Lung (tissue), 12 donors: ENCODE measurements around the gene PIWIL1. TPM values are rescaled to one million over a fixed set of nuclear protein-coding genes. Genes with fewer than 3 reads are reported as not detected.

Source experiments
- ATAC-seq: fragments of 200-7000 bp; cut with Tn5 transposase; one replicate; pipeline ENCODE4 v1.9.1; 2020; ENCODE audit warnings: moderate number of reproducible peaks; ENCODE audit not compliant: insufficient read depth, low FRiP score
- DNase-seq, 3 donors: peaks; one replicate each; pipeline ENCODE4 v3.0.0-alpha.2; 2013 to 2017
- H3K27ac ChIP-seq, 2 donors: one replicate each; pipeline ENCODE4 v1.5.1; 2013; ENCODE audit warnings: mild to moderate bottlenecking in 2 of 2, moderate library complexity in 2 of 2, control low read depth in 1 of 2, inconsistent platforms in 1 of 2, low read depth in 1 of 2, low read length in 1 of 2
- H3K27me3 ChIP-seq, 3 donors: one replicate each; pipeline ENCODE4 v1.5.1; 2013; ENCODE audit warnings: low read length in 2 of 3; ENCODE audit not compliant: control insufficient read depth in 3 of 3, insufficient read depth in 3 of 3
- H3K36me3 ChIP-seq, 4 donors: one replicate each; pipeline ENCODE4 v1.5.1; 2013; ENCODE audit warnings: low read length in 4 of 4, mild to moderate bottlenecking in 1 of 4, moderate library complexity in 1 of 4; ENCODE audit not compliant: control insufficient read depth in 4 of 4, insufficient read depth in 4 of 4
- H3K4me1 ChIP-seq, 5 donors: one replicate each; pipeline ENCODE4 v1.5.1; 2013; ENCODE audit warnings: low read length in 5 of 5, mild to moderate bottlenecking in 2 of 5, moderate library complexity in 1 of 5; ENCODE audit not compliant: control insufficient read depth in 5 of 5, insufficient read depth in 5 of 5
- H3K4me3 ChIP-seq: one replicate; pipeline ENCODE4 v1.5.1; 2013; ENCODE audit warnings: mild to moderate bottlenecking, control low read depth, moderate library complexity
- H3K9ac ChIP-seq, 2 donors: one replicate each; pipeline ENCODE4 v1.5.1; 2013; ENCODE audit warnings: low read length in 2 of 2, control low read depth in 1 of 2; ENCODE audit not compliant: insufficient read depth in 1 of 2
- H3K9me3 ChIP-seq, 4 donors: one replicate each; pipeline ENCODE4 v1.5.1; 2013; ENCODE audit warnings: low read length in 3 of 4, mild to moderate bottlenecking in 1 of 4, moderate library complexity in 1 of 4; ENCODE audit not compliant: control insufficient read depth in 4 of 4, insufficient read depth in 3 of 4
- WGBS, 2 donors: extraction: QIAGEN DNeasy Blood & Tissue Kit; methylation state at CpG; one replicate each; pipeline ENCODE4 v1.1.7; 2013; 5-methylcytosine and 5-hydroxymethylcytosine counted together
- polyA plus RNA-seq, 2 donors: library from polyadenylated mRNA; stranded (reverse); fragments of 200-250 nt; gene quantifications; one replicate each; pipeline ENCODE4 v1.2.1, GENCODE V29; 2013
- total RNA-seq, 2 donors: library from RNA; depleted of rRNA in 1 of 2; stranded (reverse); fragments of >200 nt in 1 of 2; gene quantifications; one replicate each; pipeline ENCODE4 v1.2.1, GENCODE V29; 2014 to 2021
- TF ChIP-seq, protein P1 (sequence below): IDR thresholded peaks from 2 replicates; pipeline ENCODE4 v1.5.1; 2012; ENCODE audit warnings: mild to moderate bottlenecking; ENCODE audit errors: control extremely low read depth, extremely low read depth
- donor health status: control.
- donor health status: control.
- donor health status: Bipolar disorder and iron deficiency.
- donor health status: healthy.
- donor health status: DM: yes; HTN: yes; CAD: no.

Gene PIWIL1
- total and polyA plus RNA-seq, 4 donors = not detected

DNA sequence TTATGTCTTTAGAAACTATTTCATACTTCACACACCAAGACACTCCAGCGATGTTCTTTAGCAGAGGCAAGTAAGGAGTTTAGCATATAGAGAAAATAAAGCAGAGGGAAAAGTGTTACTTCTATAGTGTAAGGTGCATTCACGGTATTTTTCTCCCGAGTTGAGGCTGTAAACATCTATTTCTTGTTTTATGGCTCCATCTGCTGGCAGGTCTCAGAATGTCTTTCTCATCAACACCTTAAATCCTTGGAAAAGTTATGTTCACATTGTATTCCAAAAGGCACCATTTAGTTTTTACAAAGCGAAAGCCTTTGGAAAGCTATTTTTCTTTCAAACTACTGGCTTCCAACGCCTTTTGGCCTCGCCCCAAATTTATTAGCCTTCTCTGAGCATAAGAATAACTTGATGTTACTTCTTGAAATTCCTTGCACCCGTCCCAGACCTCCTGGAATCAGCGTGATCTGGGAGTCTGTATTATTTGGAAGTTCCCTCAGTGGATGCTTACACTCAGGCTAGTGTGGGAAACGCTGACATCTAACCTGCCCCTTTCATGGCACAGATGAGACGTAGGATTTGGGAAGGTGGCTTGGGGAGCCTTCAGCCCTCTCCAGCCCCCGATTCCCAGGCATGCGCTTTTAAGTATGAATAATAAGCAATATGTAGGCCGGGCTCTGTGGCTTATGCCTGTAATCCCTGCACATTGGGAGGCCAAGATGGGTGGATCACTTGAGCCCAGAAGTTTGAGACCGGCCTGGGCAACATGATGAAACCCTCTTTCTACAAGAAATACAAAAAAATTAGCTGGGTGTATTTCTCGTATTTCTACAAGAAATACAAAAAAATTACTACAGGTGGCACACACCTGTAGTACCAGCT lies 1.9 kb upstream of the PIWIL1 start:
- Histone ChIP-seq H3K27me3 (peaks cover 6 to 24% (median 11%) of the 10 kb centered on the region in 3 donors), H3K27ac (no peak overlapping the region)
- ATAC-seq = no peak

DNA sequence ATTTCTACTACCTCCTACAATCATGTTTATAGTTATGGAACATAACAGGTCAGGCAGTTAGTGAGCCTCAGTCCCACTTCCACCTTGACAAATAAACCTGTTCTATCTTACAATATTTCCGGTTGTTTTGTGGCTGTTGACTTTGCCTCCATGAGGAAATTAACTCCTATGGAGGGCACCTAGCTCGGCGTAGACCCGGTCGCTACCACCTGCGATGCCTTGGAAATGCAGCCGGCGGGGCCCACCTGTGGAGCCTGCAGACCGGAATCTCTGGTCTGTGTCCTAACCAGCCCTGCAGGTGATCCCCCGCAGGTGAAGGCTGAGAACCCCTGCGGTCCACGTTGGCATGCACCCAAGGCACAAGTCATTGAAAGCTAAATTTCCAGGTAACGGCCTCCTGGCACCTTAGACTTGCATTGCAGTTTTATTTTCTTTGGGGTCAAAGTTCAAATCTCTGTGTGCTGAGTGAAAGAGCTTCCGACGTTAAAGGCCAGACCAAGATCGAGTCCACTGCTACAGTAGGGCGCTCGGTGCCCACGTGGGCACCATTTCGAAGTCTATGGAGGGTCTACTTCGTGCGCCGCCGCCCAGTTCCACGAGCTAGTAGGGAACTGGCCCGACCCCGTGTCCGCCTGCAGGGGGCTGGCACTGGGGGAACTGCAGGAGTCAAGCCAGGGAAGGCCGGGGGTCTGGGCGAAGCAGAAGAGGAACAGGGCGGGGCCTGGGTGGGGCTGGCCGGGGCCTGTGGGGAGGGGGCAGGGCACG lies 782 bp upstream of the PIWIL1 start:
- TF ChIP-seq, protein P1, sequence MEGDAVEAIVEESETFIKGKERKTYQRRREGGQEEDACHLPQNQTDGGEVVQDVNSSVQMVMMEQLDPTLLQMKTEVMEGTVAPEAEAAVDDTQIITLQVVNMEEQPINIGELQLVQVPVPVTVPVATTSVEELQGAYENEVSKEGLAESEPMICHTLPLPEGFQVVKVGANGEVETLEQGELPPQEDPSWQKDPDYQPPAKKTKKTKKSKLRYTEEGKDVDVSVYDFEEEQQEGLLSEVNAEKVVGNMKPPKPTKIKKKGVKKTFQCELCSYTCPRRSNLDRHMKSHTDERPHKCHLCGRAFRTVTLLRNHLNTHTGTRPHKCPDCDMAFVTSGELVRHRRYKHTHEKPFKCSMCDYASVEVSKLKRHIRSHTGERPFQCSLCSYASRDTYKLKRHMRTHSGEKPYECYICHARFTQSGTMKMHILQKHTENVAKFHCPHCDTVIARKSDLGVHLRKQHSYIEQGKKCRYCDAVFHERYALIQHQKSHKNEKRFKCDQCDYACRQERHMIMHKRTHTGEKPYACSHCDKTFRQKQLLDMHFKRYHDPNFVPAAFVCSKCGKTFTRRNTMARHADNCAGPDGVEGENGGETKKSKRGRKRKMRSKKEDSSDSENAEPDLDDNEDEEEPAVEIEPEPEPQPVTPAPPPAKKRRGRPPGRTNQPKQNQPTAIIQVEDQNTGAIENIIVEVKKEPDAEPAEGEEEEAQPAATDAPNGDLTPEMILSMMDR = no peak
- Histone ChIP-seq H3K4me1 (peaks cover 0 to 8% (median 0%) of the 10 kb centered on the region in 5 donors), H3K9ac (no peak overlapping the region), H3K4me3 (no peak overlapping the region), H3K27me3 (peaks cover 6 to 35% (median 20%) of the 10 kb centered on the region in 3 donors), H3K36me3 (no peaks in the 10 kb centered on the region), H3K9me3 (peaks cover 0 to 3% (median 0%) of the 10 kb centered on the region in 4 donors), H3K27ac (no peak overlapping the region)
- DNase-seq (no peak), ATAC-seq (no peak)
- 65 to 73% methylated on average over 30 to 33 of the region's 33 CpGs for WGBS, 2 donors

More for the DNA sequence above, 1.9 kb upstream of the PIWIL1 start:
- peaks cover 0 to 3% (median 0%) of the 10 kb centered on the region in 4 donors for H3K9me3 ChIP-seq
- H3K4me1 ChIP-seq = peaks cover 0 to 8% (median 0%) of the 10 kb centered on the region in 5 donors
- TF ChIP-seq, protein P1 = peak; percentile 61
- peak; percentile 44 to 80 (median 78) for DNase-seq
- no peak overlapping the region for H3K9ac ChIP-seq
- H3K4me3 ChIP-seq = no peak overlapping the region
- 49 to 51% methylated on average over 15 of the region's 15 CpGs for WGBS, 2 donors
- H3K36me3 ChIP-seq = no peaks in the 10 kb centered on the region

- H3K27me3 ChIP-seq = peaks cover 6 to 38% (median 20%) of the 10 kb centered on the region in 3 donors
- ATAC-seq (no peak), DNase-seq (no peak)
- no peaks in the 10 kb centered on the region for H3K9me3 ChIP-seq
- no peak overlapping the region for H3K4me3 ChIP-seq
- peaks cover 0 to 8% (median 0%) of the 10 kb centered on the region in 5 donors for H3K4me1 ChIP-seq
- no peak overlapping the region for H3K9ac ChIP-seq
- H3K36me3 ChIP-seq = no peaks in the 10 kb centered on the region
- H3K27ac ChIP-seq = no peak overlapping the region
- TF ChIP-seq, protein P1 = no peak
- whole genome bisulfite sequencing, 2 donors = 16 to 17% methylated on average over 65 to 82 of the region's 82 CpGs
Observed at GRCh38 chr12:130338794-130339601, 1.3 kb downstream of the PIWIL1 start.
